K562 (cell line): Measurements from ENCODE around the gene TRABD2B. TPM values are rescaled to one million over a fixed set of nuclear protein-coding genes. Genes with fewer than 3 reads are reported as not detected.

ENCODE experiments used
- ATAC-seq: fragments of 200-7000 bp; cut with Tn5 transposase; 3 replicates; pipeline ENCODE4 v1.9.1; 2020; ENCODE audit warnings: moderate library complexity
- BruUV-seq: library from RNA; stranded (reverse); fragments of 400-500 nt; replicated peaks from 2 replicates; lab custom pipeline; 2021; lab: Mats Ljungman, UMichigan
- CTCF ChIA-PET: fragments of 300-600 bp; formaldehyde crosslinking; extraction: SDS; loops from one replicate; lab custom pipeline; 2021; ENCODE audit warnings: low intra/inter-chr PET ratio; lab: Yijun Ruan, JAX
- POLR2A ChIA-PET: fragments of 300-600, 350-650 bp; sonication (Branson Sonifier 250); formaldehyde crosslinking; extraction: SDS; loops from one replicate; lab custom pipeline; 2021; ENCODE audit warnings: antibody characterized with exemption, inconsistent platforms; lab: Yijun Ruan, JAX
- DNase-seq, 4 experiments: peaks; one replicate each; pipeline versions ENCODE4 v3.0.0 to v3.0.0-alpha.2; 2011 to 2018; ENCODE audit warnings: low spot score in 3 of 4, mixed read lengths in 3 of 4; ENCODE audit errors: extremely low read depth in 1 of 4
- FAIRE-seq: peaks from 2 replicates; lab custom pipeline; 2011; peaks lifted over from hg19 to GRCh38; lab: Jason Lieb, UNC
- H2AFZ ChIP-seq: 2 replicates; pipeline ENCODE4 v1.6.0; 2011; ENCODE audit warnings: low read depth, low read length, control low read depth, inconsistent platforms
- H3K27ac ChIP-seq: fragments of 200-600 bp; 3 replicates; pipeline ENCODE4 v1.8.0; 2011; ENCODE audit warnings: low read depth, mild to moderate bottlenecking, control low read depth, inconsistent platforms, low read length, moderate library complexity, mixed read lengths; ENCODE audit errors: extremely low read depth
- H3K27me3 ChIP-seq, 2 experiments: fragments of 300-600 bp in 1 of 2; 2 replicates in 1 of 2; 3 replicates in 1 of 2; pipeline versions ENCODE4 v1.6.0 to v1.8.0; 2011; ENCODE audit warnings: inconsistent platforms in 2 of 2, low read length in 2 of 2, mild to moderate bottlenecking in 1 of 2, mixed read lengths in 1 of 2, moderate library complexity in 1 of 2; ENCODE audit not compliant: control insufficient read depth in 2 of 2, insufficient read depth in 2 of 2
- H3K36me3 ChIP-seq: fragments of 300-600 bp; 3 replicates; pipeline ENCODE4 v1.8.0; 2011; ENCODE audit warnings: mild to moderate bottlenecking, low read length, inconsistent platforms; ENCODE audit not compliant: control insufficient read depth, insufficient read depth
- H3K4me1 ChIP-seq, 2 experiments: fragments of 200-600 bp in 1 of 2; replicated peaks in 1 of 2; 2 replicates in 1 of 2; 3 replicates in 1 of 2; pipeline versions ENCODE4 v1.5.1 to v1.8.0; 2011; ENCODE audit warnings: inconsistent platforms in 2 of 2, low read length in 2 of 2, mild to moderate bottlenecking in 1 of 2, mixed read lengths in 1 of 2, moderate library complexity in 1 of 2; ENCODE audit not compliant: control insufficient read depth in 2 of 2, insufficient read depth in 2 of 2
- H3K4me2 ChIP-seq: 2 replicates; pipeline ENCODE4 v1.6.1; 2011; ENCODE audit warnings: low read length, control low read depth, inconsistent platforms, mixed read lengths; ENCODE audit not compliant: insufficient read depth
- H3K4me3 ChIP-seq: fragments of 200-600 bp; sonication (generic), shearing (Covaris generic); 2 replicates; pipeline ENCODE4 v1.5.1; 2016; ENCODE audit warnings: control low read depth, inconsistent platforms
- H3K79me2 ChIP-seq: fragments of 200-600 bp; 3 replicates; pipeline ENCODE4 v1.8.0; 2011; ENCODE audit warnings: low read length, inconsistent platforms; ENCODE audit not compliant: control insufficient read depth, insufficient read depth
- H3K9ac ChIP-seq, 2 experiments: 2 replicates each; pipeline versions ENCODE4 v1.6.0 to v1.6.1; 2011; ENCODE audit warnings: low read depth in 2 of 2, low read length in 2 of 2, control low read depth in 1 of 2, inconsistent platforms in 1 of 2, mild to moderate bottlenecking in 1 of 2, mixed read lengths in 1 of 2; ENCODE audit not compliant: insufficient read depth in 1 of 2
- H3K9me1 ChIP-seq: one replicate; pipeline ENCODE4 v1.6.0; 2011; ENCODE audit warnings: inconsistent platforms, mild to moderate bottlenecking, low read length, moderate library complexity; ENCODE audit not compliant: control insufficient read depth, insufficient read depth
- H3K9me3 ChIP-seq: replicated peaks from 2 replicates; pipeline ENCODE4 v1.5.1; 2011; ENCODE audit warnings: low read depth, low read length, inconsistent platforms; ENCODE audit not compliant: control insufficient read depth, insufficient read depth
- H4K20me1 ChIP-seq: replicated peaks from 2 replicates; pipeline ENCODE4 v1.6.1; 2011; ENCODE audit warnings: low read length, inconsistent platforms, mixed read lengths; ENCODE audit not compliant: control insufficient read depth, insufficient read depth
- CCNT2 ChIP-seq: IDR thresholded peaks from 2 replicates; pipeline ENCODE4 v1.6.1; 2011; ENCODE audit warnings: borderline replicate concordance, low read depth, mild to moderate bottlenecking, moderate library complexity, mixed read lengths, low read length; ENCODE audit not compliant: insufficient read length; ENCODE audit errors: extremely low read depth
- CHD4 ChIP-seq: fragments of 200-600 bp; sonication (generic); IDR thresholded peaks from 3 replicates; pipeline ENCODE4 v1.6.1; 2012; ENCODE audit warnings: low read depth, mild to moderate bottlenecking, mixed read lengths, low read length, inconsistent platforms; ENCODE audit not compliant: insufficient read depth, insufficient replicate concordance, poor library complexity, severe bottlenecking
- HEY1 ChIP-seq: fragments of 250-450 bp; sonication (Bioruptor Pico); IDR thresholded peaks from 2 replicates; pipeline ENCODE4 v1.5.0; 2020; ENCODE audit warnings: mild to moderate bottlenecking, moderate library complexity, borderline replicate concordance
- HNRNPK ChIP-seq: fragments of 200-400 bp; formaldehyde crosslinking; IDR thresholded peaks from one replicate; pipeline ENCODE4 v1.6.1; 2018; ENCODE audit warnings: mild to moderate bottlenecking, low read depth, low read length; ENCODE audit not compliant: poor library complexity, severe bottlenecking
- HNRNPLL ChIP-seq: fragments of 200-400 bp; formaldehyde crosslinking; IDR thresholded peaks from 2 replicates; pipeline ENCODE4 v1.6.1; 2017; ENCODE audit warnings: low read length, low read depth, mild to moderate bottlenecking; ENCODE audit not compliant: poor library complexity, severe bottlenecking
- NCOA4 ChIP-seq: fragments of 450-650 bp; IDR thresholded peaks from 2 replicates; pipeline ENCODE4 v1.6.1; 2018; ENCODE audit warnings: mild to moderate bottlenecking; ENCODE audit not compliant: partially characterized antibody
- RBM14 ChIP-seq: fragments of 200-400 bp; formaldehyde crosslinking; IDR thresholded peaks from 2 replicates; pipeline ENCODE4 v1.6.1; 2018; ENCODE audit warnings: low read depth, mild to moderate bottlenecking, low read length, moderate library complexity, borderline replicate concordance; ENCODE audit not compliant: insufficient read depth
- TOE1 ChIP-seq, 2 experiments: fragments of 450-650 bp in 1 of 2; sonication (generic) in 1 of 2; formaldehyde crosslinking in 1 of 2; IDR thresholded peaks; 2 replicates each; pipeline versions ENCODE4 v1.7.1 to v1.8.0; 2016 to 2022; ENCODE audit warnings: borderline replicate concordance in 2 of 2, mild to moderate bottlenecking in 2 of 2, antibody characterized with exemption in 1 of 2, inconsistent platforms in 1 of 2, low read depth in 1 of 2, missing genetic modification reagents in 1 of 2, moderate library complexity in 1 of 2
- ZNF609 ChIP-seq: sonication (generic); formaldehyde crosslinking; IDR thresholded peaks from 2 replicates; pipeline ENCODE4 v1.8.1; 2023; ENCODE audit warnings: missing genetic modification reagents, mild to moderate bottlenecking, borderline replicate concordance
- WGBS: fragments of 100-300 bp; shearing (Covaris generic); methylation state at CpG from one replicate; pipeline ENCODE4 v1.1.6; 2016; ENCODE audit warnings: low coverage, mixed read lengths; ENCODE audit not compliant: insufficient coverage; ENCODE audit errors: missing lambda C conversion rate; 5-methylcytosine and 5-hydroxymethylcytosine counted together
- in situ Hi-C: fragments of 300-500 bp; cut with MboI; formaldehyde crosslinking; loops from 4 replicates; pipeline ENCODE4 v1.15.0; 2018; ENCODE audit warnings: inconsistent platforms, mixed read lengths
- intact Hi-C: fragments of 100-400 bp; cut with micrococcal nuclease; formaldehyde crosslinking; loops from 2 replicates; pipeline ENCODE4 v1.14.2; 2022
- polyA plus RNA-seq, 8 experiments: library from polyadenylated mRNA; depleted of rRNA in 4 of 8; stranded (reverse) in 5 of 8; unstranded in 3 of 8; fragments of >200 nt; fragmentation: Nextera tagmentation in 2 of 8; fragmentation: Illumina TruSeq in 1 of 8; extraction: Ambion mirVana in 2 of 8; extraction: Trizol in 1 of 8; gene quantifications; 2 replicates each; pipeline versions ENCODE4 v1.2.1 to v1.2.3, GENCODE V29; 2011 to 2014; ENCODE audit warnings: inconsistent platforms in 1 of 8, missing spikeins in 1 of 8
- total RNA-seq, 7 experiments: library from RNA; depleted of rRNA in 6 of 7; stranded (reverse); fragments of >200 nt in 6 of 7; fragmentation: Illumina TruSeq in 2 of 7; extraction: Trizol in 2 of 7; gene quantifications; 2 replicates each; pipeline versions ENCODE4 v1.2.1 to v1.2.3, GENCODE V29; 2011 to 2021; ENCODE audit warnings: low replicate concordance in 1 of 7

The TRABD2B gene
- total and polyA plus RNA-seq, 9 of the 15 experiments (the other 6 are each of a cell fraction or from before 2014, with no cell fraction given): not detected

GRCh38 chr1:47996060-47996405 is 1.2 kb downstream of the TRABD2B start:
- Histone ChIP-seq H3K36me3 (no peaks in the 10 kb centered on the region), H3K9me1 (no peaks in the 10 kb centered on the region), H3K9ac (no peak overlapping the region), H4K20me1 (0 out of 2 replicates have a peak, but pooled peaks cover 4% of the 10 kb centered on the region), H3K27ac (no peak overlapping the region), H3K4me1 (peaks cover 0 to 5% of the 10 kb centered on the region in 2 experiments; a peak in 2 of 5 replicates), H3K79me2 (no peaks in the 10 kb centered on the region), H3K4me2 (no peak overlapping the region), H3K27me3 (peaks cover 17 to 51% of the 10 kb centered on the region in 2 experiments), H3K9me3 (no peaks in the 10 kb centered on the region), H2AFZ (no peak overlapping the region), H3K4me3 (no peak overlapping the region)
- TF ChIP-seq TOE1 (IDR thresholded peaks at IDR 0.05; ENCODE audit: borderline replicate concordance) (no peak), TOE1 (CRISPR knock-in tag; IDR thresholded peaks at IDR 0.05; ENCODE audit: borderline replicate concordance, low read depth) (no peak), HEY1 (CRISPR knock-in tag) (no peak), CHD4 (no peak), ZNF609 (no peak), RBM14 (no peak), HNRNPK (no peak), HNRNPLL (no peak), NCOA4 (no peak), CCNT2 (no peak)
- intact Hi-C loops: no loop called here
- CTCF ChIA-PET: interaction anchor here (1.1 kb wide), 1 partner anchor 225 kb away, joined by 3 read pairs; no protein-coding TSS in a partner anchor
- in situ Hi-C loops: no loop called here
- DNase-seq (no peak), ATAC-seq (no peak), FAIRE-seq (no peak)
- WGBS: 6% methylated on average over 7 of the region's 7 CpGs
- BruUV-seq: no TSS peak
- POLR2A ChIA-PET: no interaction called here
